Activated naive CD4-positive, alpha-beta T cell treated with anti-CD3 and anti-CD28 coated beads for 36 hours (primary cell): ENCODE data around the gene MYO18B. TPM values are rescaled to one million over a fixed set of nuclear protein-coding genes. Genes with fewer than 3 reads are reported as not detected.
A peak's percentile ranks its signal among the peaks of the same experiment; 100 is the strongest.

Source experiments
- CTCF ChIA-PET: fragments of 350-600 bp; sonication (Branson Sonifier 250); formaldehyde crosslinking; loops from one replicate; lab custom pipeline; 2021; ENCODE audit warnings: antibody characterized with exemption; lab: Charles Lee
- DNase-seq: peaks from one replicate; pipeline ENCODE4 v3.0.0-alpha.2; 2020
- H3K27ac Mint-ChIP-seq: one replicate; pipeline ENCODE4 v1.8.0; 2021; ENCODE audit warnings: mild to moderate bottlenecking, mixed read lengths
- H3K27me3 Mint-ChIP-seq: one replicate; pipeline ENCODE4 v1.8.0; 2021; ENCODE audit warnings: low read depth, mixed read lengths
- H3K36me3 Mint-ChIP-seq: one replicate; pipeline ENCODE4 v1.8.0; 2021; ENCODE audit warnings: low read depth, mixed read lengths
- H3K4me1 Mint-ChIP-seq: one replicate; pipeline ENCODE4 v1.8.0; 2021; ENCODE audit warnings: low read depth, mixed read lengths
- H3K4me3 Mint-ChIP-seq: one replicate; pipeline ENCODE4 v1.8.0; 2021; ENCODE audit warnings: mild to moderate bottlenecking, moderate library complexity, mixed read lengths
- H3K9me3 Mint-ChIP-seq: one replicate; pipeline ENCODE4 v1.8.0; 2021; ENCODE audit warnings: mixed read lengths
- intact Hi-C: fragments of 100-400 bp; cut with micrococcal nuclease; formaldehyde crosslinking; loops from one replicate; pipeline ENCODE4 v1.15.1; 2023
- total RNA-seq, 2 experiments: library from RNA; stranded (reverse); gene quantifications; one replicate each; pipeline ENCODE4 v1.2.3, GENCODE V29; 2021

The MYO18B gene
- total RNA-seq, 2 experiments from 2014 or later: 0.14 to 0.17 TPM

GRCh38 chr22:25714739-25715138, 27.2 kb upstream of the MYO18B start:
- CTCF ChIA-PET: interaction anchor here (0.6 to 1.5 kb wide), 2 partner anchors 12 to 21 kb away, joined by 3 read pairs; no protein-coding TSS in a partner anchor
- Mint-ChIP-seq H3K4me1 (peaks cover 15% of the 10 kb centered on the region), H3K9me3 (no peaks in the 10 kb centered on the region), H3K27ac (no peak overlapping the region), H3K36me3 (peaks cover 2% of the 10 kb centered on the region), H3K4me3 (no peak overlapping the region), H3K27me3 (no peaks in the 10 kb centered on the region)
- no peak for DNase-seq
- intact Hi-C loops: no loop called here

- CTCF ChIA-PET: no interaction called here
- no peaks in the 10 kb centered on the region for H3K36me3 Mint-ChIP-seq
- no peak overlapping the region for H3K4me3 Mint-ChIP-seq
- H3K27me3 Mint-ChIP-seq: no peaks in the 10 kb centered on the region
- no peak overlapping the region for H3K27ac Mint-ChIP-seq
- intact Hi-C loops: no loop called here
- no peaks in the 10 kb centered on the region for H3K9me3 Mint-ChIP-seq
- no peak for DNase-seq
- peaks cover 7% of the 10 kb centered on the region for H3K4me1 Mint-ChIP-seq
Measured at GRCh38 chr22:25716637-25717036, 25.4 kb upstream of the MYO18B start.

DNA sequence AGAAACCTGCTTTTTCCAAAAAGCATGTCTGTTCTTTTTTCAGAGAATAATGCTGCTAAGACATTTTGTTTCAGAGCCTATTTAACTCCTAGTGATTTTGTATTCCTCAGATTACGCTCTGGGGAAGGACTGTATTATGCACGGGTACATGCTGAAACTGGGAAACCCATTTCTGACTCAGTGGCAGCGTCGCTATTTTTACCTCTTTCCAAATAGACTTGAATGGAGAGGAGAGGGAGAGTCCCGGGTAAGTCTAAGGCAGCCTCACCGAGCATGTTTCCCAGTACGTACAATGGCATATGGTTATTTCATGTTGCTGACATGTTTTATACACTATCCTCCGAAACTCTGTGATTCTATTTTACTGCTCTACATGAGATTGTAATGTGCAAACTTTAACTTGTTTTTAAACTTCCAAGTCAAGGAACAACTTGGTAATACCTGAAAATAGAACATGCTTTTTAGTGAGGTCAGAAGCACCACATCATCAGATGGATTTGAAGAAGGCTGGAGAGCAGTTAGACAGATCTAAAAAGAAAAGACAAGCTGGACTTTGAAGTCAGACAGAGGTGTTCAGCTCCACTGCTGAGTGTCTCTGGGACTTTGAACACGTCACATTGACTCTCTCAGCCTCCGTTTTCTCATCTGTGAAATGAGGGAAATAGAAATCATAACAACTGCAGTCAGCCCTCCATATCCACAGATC, 23.7 kb upstream of the MYO18B start:
- DNase-seq: no peak
- H3K27me3 Mint-ChIP-seq: no peaks in the 10 kb centered on the region
- H3K4me3 Mint-ChIP-seq: no peak overlapping the region
- intact Hi-C loops: no loop called here
- no peak overlapping the region for H3K27ac Mint-ChIP-seq
- CTCF ChIA-PET: no interaction called here
- H3K4me1 Mint-ChIP-seq: peaks cover 7% of the 10 kb centered on the region
- peaks cover 3% of the 10 kb centered on the region for H3K36me3 Mint-ChIP-seq
- no peaks in the 10 kb centered on the region for H3K9me3 Mint-ChIP-seq

- intact Hi-C loops: no loop called here
- H3K27me3 Mint-ChIP-seq: no peaks in the 10 kb centered on the region
- H3K9me3 Mint-ChIP-seq: no peaks in the 10 kb centered on the region
- DNase-seq: no peak
- peaks cover 11% of the 10 kb centered on the region for H3K4me1 Mint-ChIP-seq
- H3K4me3 Mint-ChIP-seq: no peak overlapping the region
- H3K36me3 Mint-ChIP-seq: peaks cover 3% of the 10 kb centered on the region
- H3K27ac Mint-ChIP-seq: no peak overlapping the region
- CTCF ChIA-PET: no interaction called here
Measured at GRCh38 chr22:25722223-25722622, 19.8 kb upstream of the MYO18B start.

GRCh38 chr22:25722626-25723025, 19.4 kb upstream of the MYO18B start:
- H3K36me3 Mint-ChIP-seq: peaks cover 3% of the 10 kb centered on the region
- CTCF ChIA-PET: no interaction called here
- intact Hi-C loops: no loop called here
- H3K27me3 Mint-ChIP-seq: no peaks in the 10 kb centered on the region
- DNase-seq: no peak
- no peak overlapping the region for H3K4me3 Mint-ChIP-seq
- no peak overlapping the region for H3K27ac Mint-ChIP-seq
- H3K4me1 Mint-ChIP-seq: peaks cover 11% of the 10 kb centered on the region
- H3K9me3 Mint-ChIP-seq: no peaks in the 10 kb centered on the region

GRCh38 chr22:25726241-25726640, 15.7 kb upstream of the MYO18B start:
- no peaks in the 10 kb centered on the region for H3K9me3 Mint-ChIP-seq
- CTCF ChIA-PET: no interaction called here
- peaks cover 4% of the 10 kb centered on the region for H3K4me1 Mint-ChIP-seq
- DNase-seq: peak; percentile 36
- H3K4me3 Mint-ChIP-seq: no peak overlapping the region
- peaks cover 3% of the 10 kb centered on the region for H3K36me3 Mint-ChIP-seq
- intact Hi-C loops: no loop called here
- H3K27ac Mint-ChIP-seq: no peak overlapping the region
- no peaks in the 10 kb centered on the region for H3K27me3 Mint-ChIP-seq

DNA sequence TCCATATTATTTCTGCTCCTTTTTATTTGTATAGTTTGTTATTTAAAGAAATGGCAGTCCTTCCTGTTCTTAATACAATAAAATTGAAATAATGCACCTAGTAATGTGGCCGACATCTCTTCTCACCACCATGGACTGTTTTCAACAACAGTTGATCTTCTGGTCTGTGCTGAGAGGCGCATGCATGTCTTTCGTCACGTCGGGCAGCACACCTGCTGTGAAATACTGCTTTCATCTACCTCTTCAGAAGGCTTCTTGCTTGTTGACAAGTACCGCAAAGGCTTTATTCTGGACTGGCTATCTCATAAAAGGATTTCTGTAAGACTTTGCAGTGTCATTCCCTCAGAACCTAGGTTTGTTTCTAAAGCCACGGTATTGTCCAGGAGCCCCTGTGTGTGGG, 13.9 kb upstream of the MYO18B start:
- no peaks in the 10 kb centered on the region for H3K27me3 Mint-ChIP-seq

DNA sequence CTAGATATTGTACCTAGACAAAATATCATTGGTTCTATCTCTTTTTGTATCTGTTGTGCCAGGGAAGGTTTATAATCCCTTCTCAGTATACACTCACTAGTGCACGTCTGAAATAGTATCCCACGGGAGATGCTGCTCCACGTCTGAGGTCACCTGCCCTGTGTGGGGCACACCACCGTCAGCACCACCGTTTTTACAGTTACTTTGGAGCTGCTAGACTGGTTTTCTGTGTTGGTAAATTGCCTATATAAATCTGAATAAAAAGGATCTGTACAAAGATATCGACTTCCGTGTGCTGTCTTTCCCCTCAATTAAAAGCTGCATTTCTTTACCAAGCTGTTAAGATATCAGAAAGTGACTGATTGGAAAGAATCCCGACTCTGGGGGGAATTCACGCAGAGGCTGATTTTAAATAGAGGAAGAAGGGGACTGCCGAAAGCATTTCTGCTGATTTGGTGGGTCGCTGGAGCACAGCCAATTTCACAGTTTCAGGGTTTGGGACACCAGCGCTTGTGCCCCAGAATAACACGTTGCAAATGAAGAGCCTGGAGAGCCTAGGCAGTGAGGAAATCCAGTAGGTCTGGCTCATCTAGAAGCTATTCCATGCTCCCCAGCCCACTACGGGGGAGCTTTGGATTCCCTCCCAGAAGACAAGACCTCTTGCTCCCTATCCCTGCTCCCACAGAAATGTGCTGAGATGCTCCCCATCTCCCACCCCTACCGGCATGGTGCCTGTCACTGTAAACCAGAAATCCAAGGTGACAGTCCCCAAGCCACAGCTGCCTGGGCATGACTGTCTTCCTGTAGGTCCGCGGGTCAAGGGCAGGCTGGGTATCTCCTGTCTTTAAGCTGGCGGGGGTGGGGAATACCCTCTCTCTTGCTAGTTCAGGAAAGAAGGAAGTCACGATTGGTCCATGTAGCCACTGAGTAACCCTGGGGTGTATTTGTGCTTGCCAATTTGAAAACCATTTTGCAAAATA, 12.7 kb upstream of the MYO18B start:
- Mint-ChIP-seq H3K36me3 (no peaks in the 10 kb centered on the region), H3K9me3 (no peaks in the 10 kb centered on the region), H3K4me3 (no peak overlapping the region), H3K27me3 (peaks cover 3% of the 10 kb centered on the region), H3K27ac (no peak overlapping the region), H3K4me1 (peaks cover 8% of the 10 kb centered on the region)
- no peak for DNase-seq
- intact Hi-C loops: no loop called here
- CTCF ChIA-PET: no interaction called here

More for the DNA sequence above, 13.9 kb upstream of the MYO18B start:
- Mint-ChIP-seq H3K9me3 (no peaks in the 10 kb centered on the region), H3K4me3 (no peak overlapping the region), H3K27ac (no peak overlapping the region), H3K36me3 (no peaks in the 10 kb centered on the region), H3K4me1 (peaks cover 4% of the 10 kb centered on the region)
- no peak for DNase-seq
- intact Hi-C loops: no loop called here
- CTCF ChIA-PET: no interaction called here

GRCh38 chr22:25735650-25736049, 6.3 kb upstream of the MYO18B start:
- H3K27ac Mint-ChIP-seq: peak overlapping the region; percentile 41
- DNase-seq: no peak
- peaks cover 6% of the 10 kb centered on the region for H3K27me3 Mint-ChIP-seq
- peaks cover 36% of the 10 kb centered on the region for H3K4me1 Mint-ChIP-seq
- no peaks in the 10 kb centered on the region for H3K9me3 Mint-ChIP-seq
- intact Hi-C loops: loop anchor here (1.0 to 10.0 kb wide), 4 partner anchors 11 to 671 kb away; no protein-coding TSS in a partner anchor
- CTCF ChIA-PET: interaction anchor here (0.6 to 0.7 kb wide), 3 partner anchors 14 to 273 kb away, joined by 3 to 4 read pairs (median 4); no protein-coding TSS in a partner anchor
- H3K4me3 Mint-ChIP-seq: no peak overlapping the region
- H3K36me3 Mint-ChIP-seq: no peaks in the 10 kb centered on the region

DNA sequence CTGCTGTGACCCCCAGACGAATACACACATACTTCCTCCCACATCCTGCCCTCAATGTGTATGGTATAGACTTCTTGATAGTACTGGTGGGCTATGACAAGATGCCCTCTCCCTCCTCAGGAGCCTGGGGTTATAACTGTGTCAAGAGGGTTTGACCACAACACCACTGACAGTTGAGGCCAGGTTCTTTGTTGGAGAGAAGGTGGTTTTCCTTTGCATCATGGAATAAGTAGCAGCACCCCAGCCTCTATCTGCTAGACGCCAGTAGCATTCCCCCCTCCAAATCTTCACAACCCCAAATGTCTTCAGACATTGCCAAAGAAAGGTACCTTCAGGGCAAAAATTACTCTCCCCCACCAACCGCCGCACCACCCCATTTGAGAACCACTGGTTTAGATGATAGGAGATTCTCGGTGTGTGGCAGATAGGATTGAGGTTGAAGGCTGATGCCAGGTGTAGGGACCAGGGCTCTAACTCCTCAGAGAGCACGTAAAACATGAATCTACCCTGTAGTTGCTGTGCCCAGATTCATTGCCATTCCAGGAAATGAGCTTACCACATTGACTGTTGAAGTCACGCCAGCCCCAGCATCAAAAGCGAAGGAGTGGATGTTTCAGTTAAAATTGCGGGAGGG, 5.5 kb upstream of the MYO18B start:
- intact Hi-C loops: loop anchor here (1.0 to 10.0 kb wide), 4 partner anchors 10 to 672 kb away; no protein-coding TSS in a partner anchor
- Mint-ChIP-seq H3K4me3 (peak overlapping the region; percentile 51), H3K9me3 (no peaks in the 10 kb centered on the region), H3K36me3 (no peaks in the 10 kb centered on the region), H3K27me3 (peaks cover 6% of the 10 kb centered on the region), H3K4me1 (peaks cover 36% of the 10 kb centered on the region), H3K27ac (peak overlapping the region; percentile 89)
- DNase-seq: peak; percentile 83
- CTCF ChIA-PET: interaction anchor here (0.6 to 1.5 kb wide), 3 partner anchors 31 to 498 kb away, joined by 3 to 6 read pairs (median 3); no protein-coding TSS in a partner anchor

DNA sequence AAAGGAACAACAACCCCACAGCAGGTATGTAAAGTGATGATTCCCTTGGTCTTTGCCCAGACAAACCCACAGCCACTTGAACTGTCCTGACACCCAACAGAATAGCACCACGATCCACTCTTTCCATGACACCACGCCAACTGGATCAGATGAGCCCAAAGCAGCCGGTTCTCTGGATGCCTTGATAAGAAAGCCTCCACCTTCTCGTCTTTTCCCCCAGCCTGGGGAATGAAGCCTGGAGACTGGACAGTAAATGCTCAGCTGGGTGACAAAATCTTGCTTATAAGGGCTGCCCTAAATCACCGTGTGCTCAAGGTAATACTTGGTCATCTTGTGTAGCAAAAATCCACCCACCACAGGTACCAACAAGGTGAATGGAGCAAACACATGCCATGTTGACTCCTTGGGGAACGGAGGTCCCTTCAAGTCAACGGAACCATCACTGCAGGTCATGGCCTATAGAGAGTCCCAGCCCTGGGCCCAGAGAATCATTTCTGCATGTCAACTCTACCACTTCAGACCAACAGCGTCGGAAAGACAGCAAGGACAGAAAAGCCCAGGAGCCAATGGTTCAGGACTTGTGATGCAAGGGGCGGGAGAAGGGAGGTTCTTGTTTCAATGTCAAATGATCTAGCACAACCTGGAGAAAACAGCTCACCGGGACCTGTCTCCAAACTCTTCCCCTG, 2.2 kb upstream of the MYO18B start:
- intact Hi-C loops: loop anchor here (10.0 kb wide), 1 partner anchor 675 kb away; no protein-coding TSS in a partner anchor

More for the DNA sequence above, 2.2 kb upstream of the MYO18B start:
- Mint-ChIP-seq H3K4me3 (no peak overlapping the region), H3K27ac (peak overlapping the region; percentile 39), H3K27me3 (peaks cover 3% of the 10 kb centered on the region), H3K9me3 (no peaks in the 10 kb centered on the region), H3K36me3 (no peaks in the 10 kb centered on the region), H3K4me1 (peaks cover 28% of the 10 kb centered on the region)
- CTCF ChIA-PET: interaction anchor here (0.7 to 1.4 kb wide), 2 partner anchors 33 to 68 kb away, joined by 3 read pairs; no protein-coding TSS in a partner anchor
- DNase-seq: no peak
